GM18909 (cell line): ENCODE data around the gene LYST.
"Not testable (repeated sequence)": the region's sequence is repeated elsewhere in the genome, so short reads cannot be mapped to it uniquely, and the experiment has no call there.

Experiments used
- ATAC-seq: cut with Tn5 transposase; IDR thresholded peaks from one replicate; pipeline ENCODE4 v1.9.1; 2021; ENCODE audit warnings: mild to moderate bottlenecking; ENCODE audit not compliant: unreplicated experiment, poor library complexity

Gene LYST

GRCh38 chr1:235825229-235825628 lies 41.5 kb downstream of the LYST start:
- ATAC-seq = no peak

GRCh38 chr1:235823684-235824083 lies 43.0 kb downstream of the LYST start:
- ATAC-seq = no peak

- no peak for ATAC-seq
Observed at GRCh38 chr1:235822685-235823084, 44.0 kb downstream of the LYST start.

- no peak for ATAC-seq
Observed at GRCh38 chr1:235821361-235821981, 45.2 kb downstream of the LYST start.

- no peak for ATAC-seq
Observed at GRCh38 chr1:235820061-235820460, 46.6 kb downstream of the LYST start.

- no peak for ATAC-seq
Observed at GRCh38 chr1:235818632-235819136, 48.0 kb downstream of the LYST start.

GRCh38 chr1:235817101-235817728 lies 49.5 kb downstream of the LYST start:
- no peak for ATAC-seq

- ATAC-seq = no peak
Observed at GRCh38 chr1:235809688-235810397, 56.9 kb downstream of the LYST start.

GRCh38 chr1:235808223-235808622 lies 58.5 kb downstream of the LYST start:
- ATAC-seq = no peak

- no peak for ATAC-seq
Observed at GRCh38 chr1:235806123-235806522, 60.6 kb downstream of the LYST start.

- ATAC-seq = no peak
Observed at GRCh38 chr1:235802573-235803346, 63.9 kb downstream of the LYST start.

- ATAC-seq = no peak
Observed at GRCh38 chr1:235799264-235799663, 67.4 kb downstream of the LYST start.

GRCh38 chr1:235791532-235792060 lies 75.1 kb downstream of the LYST start:
- no peak for ATAC-seq

- ATAC-seq = no peak
Observed at GRCh38 chr1:235790123-235790522, 76.6 kb downstream of the LYST start.

- ATAC-seq = not testable (repeated sequence)
Observed at GRCh38 chr1:235786227-235786898, 80.3 kb downstream of the LYST start.

GRCh38 chr1:235784950-235785349 lies 81.8 kb downstream of the LYST start:
- no peak for ATAC-seq

- no peak for ATAC-seq
Observed at GRCh38 chr1:235783148-235783776, 83.4 kb downstream of the LYST start.

GRCh38 chr1:235782601-235783000 lies 84.1 kb downstream of the LYST start:
- no peak for ATAC-seq

GRCh38 chr1:235781807-235782206 lies 84.9 kb downstream of the LYST start:
- no peak for ATAC-seq
